ENCODE results near the gene OR2S2. TPM values are rescaled to one million over a fixed set of nuclear protein-coding genes. Genes with fewer than 3 reads are reported as not detected.

The OR2S2 gene
- total and polyA plus RNA-seq, 2 experiments from 2014 or later, result not detected

DNA sequence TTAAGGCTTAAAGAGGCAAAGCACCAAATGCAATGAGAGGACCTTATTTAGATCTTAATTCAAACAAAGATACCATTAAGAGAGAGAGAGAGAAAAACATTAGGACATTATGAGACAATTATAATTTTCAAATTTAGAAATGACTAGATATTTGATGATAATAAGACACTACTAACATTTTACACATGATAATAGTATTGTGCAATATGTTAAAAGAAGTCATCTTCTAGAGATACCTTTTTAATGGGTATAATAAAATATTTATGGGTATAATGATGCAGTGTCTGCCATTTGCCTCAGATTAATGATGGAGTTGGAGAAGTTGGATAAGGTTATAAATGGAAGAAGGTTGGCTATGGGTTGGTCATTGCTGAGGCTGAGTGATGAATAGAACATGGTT is 27.4 kb downstream of the OR2S2 start:
- no peak for DNase-seq (ENCODE audit: low read depth in 1 of 2, low spot score in 1 of 2)
- TF ChIP-seq, protein P1, sequence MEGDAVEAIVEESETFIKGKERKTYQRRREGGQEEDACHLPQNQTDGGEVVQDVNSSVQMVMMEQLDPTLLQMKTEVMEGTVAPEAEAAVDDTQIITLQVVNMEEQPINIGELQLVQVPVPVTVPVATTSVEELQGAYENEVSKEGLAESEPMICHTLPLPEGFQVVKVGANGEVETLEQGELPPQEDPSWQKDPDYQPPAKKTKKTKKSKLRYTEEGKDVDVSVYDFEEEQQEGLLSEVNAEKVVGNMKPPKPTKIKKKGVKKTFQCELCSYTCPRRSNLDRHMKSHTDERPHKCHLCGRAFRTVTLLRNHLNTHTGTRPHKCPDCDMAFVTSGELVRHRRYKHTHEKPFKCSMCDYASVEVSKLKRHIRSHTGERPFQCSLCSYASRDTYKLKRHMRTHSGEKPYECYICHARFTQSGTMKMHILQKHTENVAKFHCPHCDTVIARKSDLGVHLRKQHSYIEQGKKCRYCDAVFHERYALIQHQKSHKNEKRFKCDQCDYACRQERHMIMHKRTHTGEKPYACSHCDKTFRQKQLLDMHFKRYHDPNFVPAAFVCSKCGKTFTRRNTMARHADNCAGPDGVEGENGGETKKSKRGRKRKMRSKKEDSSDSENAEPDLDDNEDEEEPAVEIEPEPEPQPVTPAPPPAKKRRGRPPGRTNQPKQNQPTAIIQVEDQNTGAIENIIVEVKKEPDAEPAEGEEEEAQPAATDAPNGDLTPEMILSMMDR (IDR thresholded peaks at IDR 0.05; ENCODE audit: low read depth, low read length), result no peak
- Histone ChIP-seq H3K9me3 (ENCODE audit: low read depth) (no peaks in the 10 kb centered on the region), H3K27ac (no peak overlapping the region), H3K4me3 (no peak overlapping the region), H3K36me3 (no peaks in the 10 kb centered on the region), H3K4me1 (ENCODE audit: low read depth) (no peaks in the 10 kb centered on the region), H3K27me3 (peaks cover 18% of the 10 kb centered on the region)

DNA sequence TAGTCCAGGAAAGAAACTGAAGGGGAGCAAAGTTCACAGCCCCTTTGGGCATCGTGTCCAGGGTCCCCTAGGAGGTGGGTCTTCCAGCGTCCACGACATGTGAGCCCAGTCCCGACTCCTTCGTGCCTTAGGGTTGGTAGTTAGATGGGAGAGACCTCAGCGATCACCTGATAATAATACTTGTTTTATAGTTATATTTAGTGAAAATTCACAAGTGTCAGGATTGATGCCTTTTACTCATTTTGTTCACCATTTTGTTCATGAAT is 28.6 kb downstream of the OR2S2 start:
- Histone ChIP-seq H3K27ac (no peak overlapping the region), H3K9me3 (ENCODE audit: low read depth) (no peaks in the 10 kb centered on the region), H3K4me3 (no peak overlapping the region), H3K36me3 (no peaks in the 10 kb centered on the region), H3K27me3 (peaks cover 18% of the 10 kb centered on the region), H3K4me1 (ENCODE audit: low read depth) (no peaks in the 10 kb centered on the region)
- TF ChIP-seq, protein P1 (IDR thresholded peaks at IDR 0.05; ENCODE audit: low read depth, low read length), result no peak
- no peak for DNase-seq (ENCODE audit: low read depth in 1 of 2, low spot score in 1 of 2)

DNA sequence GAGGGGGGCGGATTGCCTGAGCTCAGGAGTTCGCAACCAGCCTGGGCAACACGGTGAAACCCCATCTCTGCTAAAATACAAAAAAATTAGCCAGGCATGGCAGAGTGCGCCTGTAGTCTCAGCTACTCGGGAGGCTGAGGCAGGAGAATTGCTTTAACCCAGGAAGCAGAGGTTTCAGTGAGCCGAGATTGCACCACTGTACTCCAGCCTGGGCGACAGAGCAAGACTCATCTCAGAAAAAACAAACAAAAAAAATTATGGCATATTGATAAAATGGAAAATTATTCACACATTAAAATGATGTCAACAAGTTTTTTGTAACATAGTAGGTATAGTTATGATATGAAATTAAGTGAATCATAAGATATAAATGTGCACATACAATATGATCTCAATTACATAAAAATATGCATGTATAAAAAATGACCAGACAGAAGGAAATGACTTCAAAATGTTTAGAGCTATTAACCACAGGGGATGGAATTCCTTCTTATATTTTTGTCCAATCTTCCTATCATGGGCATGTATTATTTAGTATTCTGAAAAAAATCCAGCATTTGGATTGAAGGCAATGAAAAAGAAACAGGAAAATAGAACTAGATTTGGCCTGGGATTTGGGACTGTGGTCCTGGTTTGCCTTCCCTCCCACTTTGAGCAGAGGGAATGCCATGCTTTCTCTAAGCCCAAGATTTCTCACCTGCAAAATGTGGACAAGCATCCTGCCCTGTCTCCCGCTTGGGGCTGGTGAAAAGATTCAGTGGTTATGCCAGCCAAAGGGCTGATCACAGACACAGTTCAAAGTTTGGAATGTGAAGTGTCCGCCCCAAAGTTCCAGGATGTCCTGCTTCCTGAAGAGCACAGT is 29.1 kb downstream of the OR2S2 start:
- H3K27me3 ChIP-seq, result peaks cover 18% of the 10 kb centered on the region
- H3K36me3 ChIP-seq, result no peaks in the 10 kb centered on the region
- TF ChIP-seq, protein P1 (IDR thresholded peaks at IDR 0.05; ENCODE audit: low read depth, low read length), result no peak
- no peaks in the 10 kb centered on the region for H3K4me1 ChIP-seq (ENCODE audit: low read depth)
- no peak overlapping the region for H3K4me3 ChIP-seq
- no peaks in the 10 kb centered on the region for H3K9me3 ChIP-seq (ENCODE audit: low read depth)
- no peak overlapping the region for H3K27ac ChIP-seq
- no peak for DNase-seq (ENCODE audit: low read depth in 1 of 2, low spot score in 1 of 2)

DNA sequence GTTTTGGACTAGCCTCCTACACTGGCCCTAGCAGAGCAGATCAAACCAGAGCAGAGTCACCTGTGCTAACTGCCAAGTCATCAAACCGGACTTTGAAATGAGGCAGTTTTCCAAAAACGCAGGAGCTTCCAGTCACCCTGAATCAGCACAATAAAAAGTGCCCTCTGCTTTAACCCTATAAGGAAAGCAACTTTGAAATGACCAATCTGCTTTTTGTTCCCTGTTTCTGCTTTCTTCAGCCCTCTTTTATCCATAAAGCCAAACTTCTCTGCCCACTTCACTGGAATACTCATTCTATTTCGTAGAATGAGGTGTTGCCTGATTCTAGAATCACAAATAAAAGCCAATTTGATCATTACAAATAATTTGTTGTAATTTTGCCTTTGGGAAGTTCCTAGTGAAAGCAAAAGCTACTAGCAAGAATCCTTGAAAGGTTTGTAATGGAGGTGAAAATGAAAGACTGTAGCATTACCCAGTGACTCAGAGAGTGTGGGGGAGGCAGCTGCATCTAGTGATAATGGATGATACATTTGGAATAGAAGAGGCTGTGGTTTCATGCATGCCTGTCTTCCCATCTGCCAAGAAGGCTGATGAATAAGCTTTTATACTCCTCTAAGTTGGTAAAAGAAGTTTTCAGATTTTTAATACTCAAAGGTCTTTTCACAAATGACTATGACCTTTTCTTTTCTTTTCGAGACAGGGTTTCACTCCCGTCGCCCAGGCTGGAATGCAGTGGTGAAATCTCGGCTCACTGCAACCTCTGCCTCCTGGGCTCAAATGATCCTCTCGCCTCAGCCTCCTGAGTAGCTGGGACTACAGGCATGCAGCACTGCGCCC is 33.8 kb downstream of the OR2S2 start:
- no peak overlapping the region for H3K27ac ChIP-seq
- no peaks in the 10 kb centered on the region for H3K27me3 ChIP-seq
- H3K4me1 ChIP-seq (ENCODE audit: low read depth), result no peaks in the 10 kb centered on the region
- H3K9me3 ChIP-seq (ENCODE audit: low read depth), result no peaks in the 10 kb centered on the region
- TF ChIP-seq, protein P1 (IDR thresholded peaks at IDR 0.05; ENCODE audit: low read depth, low read length), result no peak
- no peaks in the 10 kb centered on the region for H3K36me3 ChIP-seq
- peak in 1 of 2 donors; percentile 95 for DNase-seq (ENCODE audit: low read depth in 1 of 2, low spot score in 1 of 2)
- H3K4me3 ChIP-seq, result no peak overlapping the region

DNA sequence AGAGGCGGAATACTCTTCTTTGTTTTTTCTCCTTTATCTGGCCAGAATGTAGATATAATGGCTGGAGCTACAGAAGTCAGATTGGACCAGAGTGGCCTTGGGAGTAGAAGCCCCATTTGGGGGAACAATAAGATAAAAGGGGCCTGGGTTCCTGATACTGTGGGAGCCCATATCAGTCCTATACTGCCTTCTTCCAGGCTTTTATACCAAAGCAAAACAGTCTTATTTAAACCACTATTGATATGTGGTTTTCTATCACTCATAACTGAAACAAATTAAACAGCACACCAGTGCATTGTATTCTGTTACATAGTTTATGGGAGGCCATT is 34.4 kb downstream of the OR2S2 start:
- no peak for DNase-seq (ENCODE audit: low read depth in 1 of 2, low spot score in 1 of 2)
- no peaks in the 10 kb centered on the region for H3K4me1 ChIP-seq (ENCODE audit: low read depth)
- no peaks in the 10 kb centered on the region for H3K27me3 ChIP-seq
- H3K9me3 ChIP-seq (ENCODE audit: low read depth), result no peaks in the 10 kb centered on the region
- no peaks in the 10 kb centered on the region for H3K36me3 ChIP-seq
- TF ChIP-seq, protein P1 (IDR thresholded peaks at IDR 0.05; ENCODE audit: low read depth, low read length), result no peak
- no peak overlapping the region for H3K27ac ChIP-seq
- H3K4me3 ChIP-seq, result no peak overlapping the region
